PFSK-1 (cell line): ENCODE data around the gene WSB1.

Experiments
- FOXP2 ChIP-seq: optimal IDR thresholded peaks from 2 replicates; pipeline ENCODE3; 2011; ENCODE audit warnings: borderline replicate concordance, control low read depth, inconsistent platforms; ENCODE audit not compliant: insufficient read depth; ENCODE audit errors: extremely low read length, extremely low read depth
- POLR2AphosphoS5 ChIP-seq: IDR thresholded peaks from 2 replicates; pipeline ENCODE4 v1.6.1; 2012; ENCODE audit warnings: low read depth, mild to moderate bottlenecking, control low read depth, low read length, moderate library complexity
- SIN3A ChIP-seq: IDR thresholded peaks from 2 replicates; pipeline ENCODE4 v1.6.1; 2012; ENCODE audit warnings: mild to moderate bottlenecking, low read length, moderate library complexity, borderline replicate concordance; ENCODE audit not compliant: insufficient read depth
- TAF1 ChIP-seq: IDR thresholded peaks from 2 replicates; pipeline ENCODE4 v1.6.1; 2012; ENCODE audit warnings: low read length, control low read depth, borderline replicate concordance; ENCODE audit not compliant: insufficient read depth
- TF ChIP-seq, protein P1 (sequence below), 2 experiments: IDR thresholded peaks; 2 replicates each; pipeline versions ENCODE4 v1.6.1 to v1.8.0; 2011 to 2012; ENCODE audit warnings: low read depth in 2 of 2, low read length in 2 of 2, control low read depth in 1 of 2, inconsistent platforms in 1 of 2, mild to moderate bottlenecking in 1 of 2, moderate library complexity in 1 of 2; ENCODE audit not compliant: insufficient read depth in 1 of 2

Gene WSB1

GRCh38 chr17:27354491-27355081 lies 60.7 kb downstream of the WSB1 start:
- no peak for TF ChIP-seq SIN3A
- TF ChIP-seq, protein P1, sequence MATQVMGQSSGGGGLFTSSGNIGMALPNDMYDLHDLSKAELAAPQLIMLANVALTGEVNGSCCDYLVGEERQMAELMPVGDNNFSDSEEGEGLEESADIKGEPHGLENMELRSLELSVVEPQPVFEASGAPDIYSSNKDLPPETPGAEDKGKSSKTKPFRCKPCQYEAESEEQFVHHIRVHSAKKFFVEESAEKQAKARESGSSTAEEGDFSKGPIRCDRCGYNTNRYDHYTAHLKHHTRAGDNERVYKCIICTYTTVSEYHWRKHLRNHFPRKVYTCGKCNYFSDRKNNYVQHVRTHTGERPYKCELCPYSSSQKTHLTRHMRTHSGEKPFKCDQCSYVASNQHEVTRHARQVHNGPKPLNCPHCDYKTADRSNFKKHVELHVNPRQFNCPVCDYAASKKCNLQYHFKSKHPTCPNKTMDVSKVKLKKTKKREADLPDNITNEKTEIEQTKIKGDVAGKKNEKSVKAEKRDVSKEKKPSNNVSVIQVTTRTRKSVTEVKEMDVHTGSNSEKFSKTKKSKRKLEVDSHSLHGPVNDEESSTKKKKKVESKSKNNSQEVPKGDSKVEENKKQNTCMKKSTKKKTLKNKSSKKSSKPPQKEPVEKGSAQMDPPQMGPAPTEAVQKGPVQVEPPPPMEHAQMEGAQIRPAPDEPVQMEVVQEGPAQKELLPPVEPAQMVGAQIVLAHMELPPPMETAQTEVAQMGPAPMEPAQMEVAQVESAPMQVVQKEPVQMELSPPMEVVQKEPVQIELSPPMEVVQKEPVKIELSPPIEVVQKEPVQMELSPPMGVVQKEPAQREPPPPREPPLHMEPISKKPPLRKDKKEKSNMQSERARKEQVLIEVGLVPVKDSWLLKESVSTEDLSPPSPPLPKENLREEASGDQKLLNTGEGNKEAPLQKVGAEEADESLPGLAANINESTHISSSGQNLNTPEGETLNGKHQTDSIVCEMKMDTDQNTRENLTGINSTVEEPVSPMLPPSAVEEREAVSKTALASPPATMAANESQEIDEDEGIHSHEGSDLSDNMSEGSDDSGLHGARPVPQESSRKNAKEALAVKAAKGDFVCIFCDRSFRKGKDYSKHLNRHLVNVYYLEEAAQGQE (IDR thresholded peaks at IDR 0.05; ENCODE audit: insufficient read depth in 1 of 2, low read depth in 2 of 2, low read length in 2 of 2), result no peak
- no peak for TF ChIP-seq POLR2AphosphoS5
- TF ChIP-seq TAF1, result no peak
- TF ChIP-seq FOXP2, result no peak

GRCh38 chr17:27355419-27355818 lies 61.5 kb downstream of the WSB1 start:
- TF ChIP-seq POLR2AphosphoS5 (no peak), TAF1 (no peak), SIN3A (no peak), FOXP2 (no peak)
- TF ChIP-seq, protein P1 (IDR thresholded peaks at IDR 0.05; ENCODE audit: insufficient read depth in 1 of 2, low read depth in 2 of 2, low read length in 2 of 2), result no peak

GRCh38 chr17:27356091-27356705 lies 62.3 kb downstream of the WSB1 start:
- TF ChIP-seq, protein P1 (IDR thresholded peaks at IDR 0.05; ENCODE audit: insufficient read depth in 1 of 2, low read depth in 2 of 2, low read length in 2 of 2), result no peak
- TF ChIP-seq SIN3A (no peak), POLR2AphosphoS5 (no peak)

DNA sequence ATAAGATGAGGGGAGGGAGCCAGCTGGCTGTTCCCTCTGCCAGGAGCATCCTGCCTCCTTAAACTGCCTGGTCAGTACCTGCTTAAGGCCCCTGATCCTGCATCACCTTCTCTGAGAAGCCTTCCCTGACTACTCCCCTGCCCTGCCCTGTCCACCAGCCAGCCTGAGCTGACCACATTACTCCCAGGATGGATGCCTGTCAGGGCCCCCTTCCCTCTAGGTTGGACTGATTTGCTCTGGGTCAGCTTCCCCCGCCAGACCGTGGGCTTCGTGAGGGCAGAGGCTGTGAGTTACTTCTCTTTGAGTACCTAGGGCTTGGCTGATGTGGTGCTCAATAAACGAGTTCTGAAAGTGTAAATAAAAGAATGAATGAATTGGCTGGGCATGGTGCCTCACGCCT lies 63.3 kb downstream of the WSB1 start:
- no peak for TF ChIP-seq FOXP2
- no peak for TF ChIP-seq POLR2AphosphoS5
- TF ChIP-seq SIN3A, result no peak
- no peak for TF ChIP-seq TAF1
- TF ChIP-seq, protein P1 (IDR thresholded peaks at IDR 0.05; ENCODE audit: insufficient read depth in 1 of 2, low read depth in 2 of 2, low read length in 2 of 2), result no peak
